ENCODE measurements around the gene ITIH5.
A peak's percentile ranks its signal among the peaks of the same experiment; 100 is the strongest.

The ITIH5 gene

GRCh38 chr10:7567911-7568620, 98.7 kb downstream of the ITIH5 start:
- Mint-ChIP-seq H3K4me3 (no peak overlapping the region), H3K9me3 (no peaks in the 10 kb centered on the region), H3K27ac (peak overlapping the region in 2 of 3 experiments; percentile 15 to 54)

DNA sequence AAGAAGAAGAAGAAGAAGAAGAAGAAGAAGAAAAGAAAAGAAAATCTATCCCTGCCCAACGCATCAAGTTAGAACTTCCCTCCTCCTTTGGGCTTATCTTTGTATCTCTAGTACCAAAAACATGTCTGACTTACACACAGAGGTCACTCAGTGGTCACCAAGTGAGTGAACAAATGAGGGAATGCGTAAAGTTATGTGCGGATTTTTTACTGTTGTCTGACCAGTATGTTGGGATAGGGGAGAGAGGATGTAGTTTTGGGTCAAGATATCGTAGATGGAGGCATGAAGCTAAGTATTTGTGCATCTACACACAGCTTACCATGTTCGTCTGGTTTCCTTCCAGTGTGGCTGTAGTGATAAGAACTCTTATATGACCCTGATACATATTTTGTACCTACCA, 99.9 kb downstream of the ITIH5 start:
- no peaks in the 10 kb centered on the region for H3K9me3 Mint-ChIP-seq
- peaks cover 8% of the 10 kb centered on the region for H3K27me3 Mint-ChIP-seq (ENCODE audit: low read depth)
- H3K4me3 Mint-ChIP-seq = no peak overlapping the region
- TF ChIP-seq, protein P1, sequence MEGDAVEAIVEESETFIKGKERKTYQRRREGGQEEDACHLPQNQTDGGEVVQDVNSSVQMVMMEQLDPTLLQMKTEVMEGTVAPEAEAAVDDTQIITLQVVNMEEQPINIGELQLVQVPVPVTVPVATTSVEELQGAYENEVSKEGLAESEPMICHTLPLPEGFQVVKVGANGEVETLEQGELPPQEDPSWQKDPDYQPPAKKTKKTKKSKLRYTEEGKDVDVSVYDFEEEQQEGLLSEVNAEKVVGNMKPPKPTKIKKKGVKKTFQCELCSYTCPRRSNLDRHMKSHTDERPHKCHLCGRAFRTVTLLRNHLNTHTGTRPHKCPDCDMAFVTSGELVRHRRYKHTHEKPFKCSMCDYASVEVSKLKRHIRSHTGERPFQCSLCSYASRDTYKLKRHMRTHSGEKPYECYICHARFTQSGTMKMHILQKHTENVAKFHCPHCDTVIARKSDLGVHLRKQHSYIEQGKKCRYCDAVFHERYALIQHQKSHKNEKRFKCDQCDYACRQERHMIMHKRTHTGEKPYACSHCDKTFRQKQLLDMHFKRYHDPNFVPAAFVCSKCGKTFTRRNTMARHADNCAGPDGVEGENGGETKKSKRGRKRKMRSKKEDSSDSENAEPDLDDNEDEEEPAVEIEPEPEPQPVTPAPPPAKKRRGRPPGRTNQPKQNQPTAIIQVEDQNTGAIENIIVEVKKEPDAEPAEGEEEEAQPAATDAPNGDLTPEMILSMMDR (IDR thresholded peaks at IDR 0.05; ENCODE audit: unreplicated experiment in 3 of 3) = no peak
- no peaks in the 10 kb centered on the region for H3K36me3 Mint-ChIP-seq (ENCODE audit: low read depth)
- H3K27ac Mint-ChIP-seq = no peak overlapping the region
- H3K4me1 Mint-ChIP-seq = peaks cover 29% of the 10 kb centered on the region

More at GRCh38 chr10:7567911-7568620, 98.7 kb downstream of the ITIH5 start:
- Mint-ChIP-seq H3K4me1 (peaks cover 23% of the 10 kb centered on the region), H3K27me3 (ENCODE audit: low read depth) (peaks cover 7% of the 10 kb centered on the region), H3K36me3 (ENCODE audit: low read depth) (no peaks in the 10 kb centered on the region)
- TF ChIP-seq, protein P1 (IDR thresholded peaks at IDR 0.05; ENCODE audit: unreplicated experiment in 3 of 3) = no peak

- Mint-ChIP-seq H3K9me3 (no peaks in the 10 kb centered on the region), H3K27me3 (ENCODE audit: low read depth) (peaks cover 5% of the 10 kb centered on the region), H3K36me3 (ENCODE audit: low read depth) (no peaks in the 10 kb centered on the region), H3K27ac (no peak overlapping the region), H3K4me3 (no peak overlapping the region), H3K4me1 (peaks cover 35% of the 10 kb centered on the region)
- TF ChIP-seq, protein P1 (IDR thresholded peaks at IDR 0.05; ENCODE audit: unreplicated experiment in 3 of 3) = no peak
Observed at GRCh38 chr10:7565871-7566270, 100.9 kb downstream of the ITIH5 start.

DNA sequence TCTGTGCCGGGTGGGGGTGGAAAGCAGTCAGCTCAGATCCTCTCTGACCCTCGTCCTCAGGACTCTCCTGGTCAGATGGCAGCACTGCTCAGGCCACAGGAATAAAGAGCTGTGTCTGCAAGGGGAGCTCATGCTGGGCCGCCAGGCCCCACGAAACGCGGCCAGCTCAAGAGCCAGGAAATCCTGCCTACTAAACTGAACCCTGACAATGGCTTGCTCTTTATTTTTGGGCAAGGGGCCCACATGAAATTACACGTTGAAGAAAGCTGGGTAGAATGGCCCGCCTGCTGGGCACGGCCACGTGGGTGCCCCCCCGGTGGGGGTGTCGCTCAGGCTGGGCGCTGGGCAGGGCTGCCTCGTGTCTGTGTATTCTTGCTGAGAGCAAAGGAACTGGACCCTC, 103.0 kb downstream of the ITIH5 start:
- peaks cover 42% of the 10 kb centered on the region for H3K4me1 Mint-ChIP-seq
- TF ChIP-seq, protein P1 (IDR thresholded peaks at IDR 0.05; ENCODE audit: unreplicated experiment in 3 of 3) = no peak
- peak overlapping the region in 2 of 3 experiments; percentile 63 to 82 for H3K27ac Mint-ChIP-seq
- peaks cover 5% of the 10 kb centered on the region for H3K27me3 Mint-ChIP-seq (ENCODE audit: low read depth)
- H3K4me3 Mint-ChIP-seq = peak overlapping the region in 1 of 3 experiments; percentile 36
- H3K9me3 Mint-ChIP-seq = no peaks in the 10 kb centered on the region
- no peaks in the 10 kb centered on the region for H3K36me3 Mint-ChIP-seq (ENCODE audit: low read depth)

DNA sequence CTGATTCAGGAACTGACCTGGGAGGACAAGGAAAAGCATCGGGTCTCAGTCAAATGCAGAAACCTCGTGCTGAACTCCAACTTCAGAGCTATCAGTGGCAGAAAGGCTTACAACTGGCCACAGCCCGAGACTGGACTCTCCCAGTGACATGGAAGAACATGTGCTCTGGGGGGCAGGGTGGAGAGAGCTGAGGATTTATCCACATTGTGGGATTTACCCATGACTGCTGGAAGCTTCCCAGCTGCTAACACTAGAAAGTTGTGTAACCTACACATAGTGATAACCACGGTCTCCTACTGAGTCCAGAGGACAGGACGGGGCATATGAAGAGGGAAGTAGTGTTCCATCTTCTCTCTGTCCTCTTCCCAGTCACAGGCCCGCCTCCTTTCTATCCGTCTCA, 103.4 kb downstream of the ITIH5 start:
- H3K4me1 Mint-ChIP-seq = peaks cover 42% of the 10 kb centered on the region
- H3K36me3 Mint-ChIP-seq (ENCODE audit: low read depth) = no peaks in the 10 kb centered on the region
- TF ChIP-seq, protein P1 (IDR thresholded peaks at IDR 0.05; ENCODE audit: unreplicated experiment in 3 of 3) = no peak
- H3K27ac Mint-ChIP-seq = peak overlapping the region; percentile 63 to 82 (median 64)
- no peaks in the 10 kb centered on the region for H3K9me3 Mint-ChIP-seq
- peaks cover 5% of the 10 kb centered on the region for H3K27me3 Mint-ChIP-seq (ENCODE audit: low read depth)
- peak overlapping the region in 1 of 3 experiments; percentile 36 for H3K4me3 Mint-ChIP-seq

- Mint-ChIP-seq H3K27me3 (ENCODE audit: low read depth) (peaks cover 5% of the 10 kb centered on the region), H3K4me3 (peak overlapping the region in 1 of 3 experiments; percentile 45), H3K36me3 (ENCODE audit: low read depth) (no peaks in the 10 kb centered on the region), H3K4me1 (peaks cover 37% of the 10 kb centered on the region), H3K27ac (peak overlapping the region; percentile 62 to 67 (median 63)), H3K9me3 (no peaks in the 10 kb centered on the region)
- TF ChIP-seq, protein P1 (IDR thresholded peaks at IDR 0.05; ENCODE audit: unreplicated experiment in 3 of 3) = no peak
Observed at GRCh38 chr10:7561985-7562384, 104.8 kb downstream of the ITIH5 start.
